Upper lobe of left lung (tissue), 4 donors: ENCODE data around the gene VAV2.

Experiments
- POLR2A ChIP-seq, 4 donors: fragments of 450-650 bp; IDR thresholded peaks; one replicate each; pipeline ENCODE4 v1.5.1; 2016 to 2017; ENCODE audit warnings: antibody characterized with exemption in 4 of 4, mild to moderate bottlenecking in 2 of 4
- POLR2AphosphoS5 ChIP-seq, 2 donors: sonication (generic); formaldehyde crosslinking; IDR thresholded peaks; one replicate each; pipeline ENCODE4 v1.5.1; 2017; ENCODE audit warnings: antibody characterized with exemption in 2 of 2
- TF ChIP-seq, protein P1 (sequence below), 6 experiments: fragments of 450-650 bp in 4 of 6; fragments of 200-600 bp in 2 of 6; sonication (generic) in 2 of 6; IDR thresholded peaks; one replicate each; pipeline ENCODE4 v1.5.1; 2016 to 2019; ENCODE audit warnings: antibody characterized with exemption in 6 of 6

- TF ChIP-seq POLR2AphosphoS5 (IDR thresholded peaks at IDR 0.05) (no peak), POLR2A (IDR thresholded peaks at IDR 0.05) (no peak)
- TF ChIP-seq, protein P1, sequence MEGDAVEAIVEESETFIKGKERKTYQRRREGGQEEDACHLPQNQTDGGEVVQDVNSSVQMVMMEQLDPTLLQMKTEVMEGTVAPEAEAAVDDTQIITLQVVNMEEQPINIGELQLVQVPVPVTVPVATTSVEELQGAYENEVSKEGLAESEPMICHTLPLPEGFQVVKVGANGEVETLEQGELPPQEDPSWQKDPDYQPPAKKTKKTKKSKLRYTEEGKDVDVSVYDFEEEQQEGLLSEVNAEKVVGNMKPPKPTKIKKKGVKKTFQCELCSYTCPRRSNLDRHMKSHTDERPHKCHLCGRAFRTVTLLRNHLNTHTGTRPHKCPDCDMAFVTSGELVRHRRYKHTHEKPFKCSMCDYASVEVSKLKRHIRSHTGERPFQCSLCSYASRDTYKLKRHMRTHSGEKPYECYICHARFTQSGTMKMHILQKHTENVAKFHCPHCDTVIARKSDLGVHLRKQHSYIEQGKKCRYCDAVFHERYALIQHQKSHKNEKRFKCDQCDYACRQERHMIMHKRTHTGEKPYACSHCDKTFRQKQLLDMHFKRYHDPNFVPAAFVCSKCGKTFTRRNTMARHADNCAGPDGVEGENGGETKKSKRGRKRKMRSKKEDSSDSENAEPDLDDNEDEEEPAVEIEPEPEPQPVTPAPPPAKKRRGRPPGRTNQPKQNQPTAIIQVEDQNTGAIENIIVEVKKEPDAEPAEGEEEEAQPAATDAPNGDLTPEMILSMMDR (IDR thresholded peaks at IDR 0.05) = no peak
These were observed 231.3 kb downstream of the VAV2 start for GRCh38 chr9:133760713-133761290.
